Cardiac septum (tissue), 1 donor: Measurements from ENCODE around the gene RPP38. TPM values are rescaled to one million over a fixed set of nuclear protein-coding genes. Genes with fewer than 3 reads are reported as not detected.

ENCODE experiments used
- DNase-seq: peaks from one replicate; pipeline ENCODE4 v3.0.0-alpha.2; 2020; ENCODE audit warnings: low spot score
- intact Hi-C: fragments of 100-400 bp; cut with DNase I; formaldehyde crosslinking; loops from one replicate; pipeline ENCODE4 v1.14.0; 2022
- total RNA-seq: library from RNA; stranded (reverse); fragmentation: NEBNext Ultra II Directional; extraction: Animal tissue kit (Norgen Biotek cat#: 25700); gene quantifications from one replicate; pipeline ENCODE4 v1.2.1, GENCODE V29; 2021
- donor health status: DM: no; HTN: no; CAD: no.

RPP38 gene
- total RNA-seq, 1 donor from 2014 or later = 8.0 TPM

DNA sequence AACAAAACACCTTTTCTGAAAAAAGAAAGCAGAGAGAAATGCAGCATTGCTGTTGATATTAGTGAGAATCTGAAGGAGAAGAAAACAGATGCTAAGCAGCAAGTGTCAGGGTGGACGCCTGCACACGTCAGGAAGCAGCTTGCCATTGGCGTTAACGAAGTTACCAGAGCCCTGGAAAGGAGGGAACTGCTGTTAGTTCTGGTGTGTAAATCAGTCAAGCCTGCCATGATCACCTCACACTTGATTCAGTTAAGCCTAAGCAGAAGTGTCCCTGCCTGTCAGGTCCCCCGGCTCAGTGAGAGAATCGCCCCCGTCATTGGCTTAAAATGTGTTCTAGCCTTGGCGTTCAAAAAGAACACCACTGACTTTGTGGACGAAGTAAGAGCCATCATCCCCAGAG is 6.4 kb downstream of the RPP38 start:
- intact Hi-C loops = no loop called here
- DNase-seq = no peak

GRCh38 chr10:15106352-15107013 is 9.3 kb downstream of the RPP38 start:
- intact Hi-C loops = loop anchor here (5.0 kb wide), 1 partner anchor 609 kb away; no protein-coding TSS in a partner anchor
- no peak for DNase-seq

DNA sequence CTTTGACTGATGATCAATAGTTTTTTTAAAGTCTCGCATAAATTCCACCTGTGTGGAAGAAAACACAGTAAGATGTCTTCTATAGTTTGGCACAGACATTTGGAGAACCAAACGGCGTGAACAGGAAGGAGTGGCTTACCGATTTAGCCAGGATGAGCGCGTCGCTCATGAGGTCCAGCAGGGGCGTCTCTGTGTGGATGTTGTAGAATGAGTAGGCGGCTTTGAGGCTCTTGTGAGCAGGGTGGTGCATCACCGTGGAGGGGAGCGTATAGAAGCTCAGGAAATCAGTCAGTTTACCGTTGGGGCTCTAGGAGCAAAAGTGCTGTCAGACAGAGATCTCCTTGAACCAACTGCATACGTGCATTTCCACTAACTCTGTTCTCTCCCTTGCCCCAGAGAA is 15.5 kb downstream of the RPP38 start:
- intact Hi-C loops = no loop called here

GRCh38 chr10:15113766-15114165 is 16.6 kb downstream of the RPP38 start:
- DNase-seq = no peak
- intact Hi-C loops = no loop called here

More for the DNA sequence above, 15.5 kb downstream of the RPP38 start:
- DNase-seq = no peak

GRCh38 chr10:15116225-15116624 is 19.1 kb downstream of the RPP38 start:
- no peak for DNase-seq
- intact Hi-C loops = no loop called here

GRCh38 chr10:15118615-15119014 is 21.5 kb downstream of the RPP38 start:
- no peak for DNase-seq
- intact Hi-C loops = no loop called here

DNA sequence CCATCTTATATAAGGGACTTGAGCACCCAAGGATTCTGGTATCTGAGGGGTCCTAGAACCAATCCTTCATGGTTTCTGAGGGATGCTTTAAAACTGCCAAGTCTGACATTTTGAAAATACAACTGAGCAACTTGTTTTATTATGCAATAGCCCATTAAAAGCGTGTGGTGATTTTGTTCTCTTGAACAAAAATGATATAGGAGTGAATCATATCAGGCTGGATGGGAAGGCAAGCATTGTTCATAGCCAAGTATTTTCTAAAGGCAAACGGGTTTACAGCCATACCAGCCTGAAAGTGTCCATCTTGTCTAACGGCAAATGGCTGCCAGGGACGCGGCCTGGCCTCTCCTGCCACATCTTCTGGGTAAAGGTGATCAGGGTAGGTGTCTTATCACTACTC is 23.4 kb downstream of the RPP38 start:
- intact Hi-C loops = no loop called here
- no peak for DNase-seq

GRCh38 chr10:15121707-15122106 is 24.6 kb downstream of the RPP38 start:
- intact Hi-C loops = no loop called here
- no peak for DNase-seq

- no peak for DNase-seq
- intact Hi-C loops = no loop called here
Observed at GRCh38 chr10:15122477-15123030, 25.4 kb downstream of the RPP38 start.

GRCh38 chr10:15123749-15124184 is 26.6 kb downstream of the RPP38 start:
- DNase-seq = no peak
- intact Hi-C loops = no loop called here

DNA sequence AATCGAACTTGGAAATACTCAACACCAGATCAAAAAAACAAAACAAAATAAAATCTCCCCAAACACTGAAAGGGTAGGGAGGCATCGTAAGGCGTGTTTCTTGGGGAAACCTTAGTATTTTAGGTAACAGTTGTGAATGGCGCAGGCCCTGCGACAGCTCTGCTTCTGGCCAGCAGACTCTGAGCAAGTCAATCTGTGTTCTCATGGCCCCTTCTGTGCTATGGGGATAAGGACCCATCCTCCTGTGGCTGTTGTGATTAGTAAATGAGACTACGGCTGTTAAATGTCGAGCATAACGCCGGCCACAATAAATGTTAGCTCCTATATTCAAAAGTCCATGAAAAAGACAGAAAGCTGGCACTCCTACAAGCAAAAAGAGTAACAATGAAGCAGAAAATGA is 27.0 kb downstream of the RPP38 start:
- intact Hi-C loops = no loop called here

DNA sequence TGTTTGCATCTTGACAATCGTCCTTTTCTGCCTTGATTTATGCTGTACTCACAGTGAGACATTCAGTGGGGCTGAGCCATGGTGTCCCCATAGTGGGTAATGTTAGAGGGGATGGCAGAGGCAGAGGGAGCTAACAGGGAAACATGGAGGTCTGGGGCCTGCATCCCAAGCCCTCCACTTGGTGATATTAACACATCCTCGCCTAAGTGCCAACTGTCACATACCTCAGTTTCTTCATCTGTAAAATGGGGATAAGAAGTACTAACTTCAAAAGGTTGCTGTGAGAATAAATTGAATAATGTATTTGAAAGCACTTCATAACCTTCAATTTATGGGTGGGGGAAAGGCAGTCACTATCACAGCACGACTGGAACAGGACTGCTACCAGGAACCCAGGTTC is 27.8 kb downstream of the RPP38 start:
- DNase-seq = no peak
- intact Hi-C loops = no loop called here

More for the DNA sequence above, 27.0 kb downstream of the RPP38 start:
- no peak for DNase-seq

DNA sequence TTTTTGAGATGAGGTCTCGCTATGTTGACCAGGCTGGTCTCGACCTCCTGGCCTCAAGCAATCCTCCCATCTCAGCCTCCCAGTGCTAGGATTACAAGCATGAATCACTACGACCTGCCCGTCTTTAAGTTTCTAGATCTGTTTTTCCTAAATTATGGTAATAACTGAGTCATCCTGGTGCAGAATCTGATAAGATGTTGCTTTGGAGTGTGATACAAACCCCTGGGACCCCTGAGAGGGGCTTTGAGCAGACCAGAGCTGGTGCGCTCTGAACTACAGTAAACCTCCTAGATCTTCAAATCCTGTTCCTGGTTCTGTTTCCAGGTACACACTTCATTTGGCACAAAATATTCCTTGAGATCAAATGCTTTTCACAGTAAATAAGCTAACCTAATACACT is 34.2 kb downstream of the RPP38 start:
- intact Hi-C loops = no loop called here
- no peak for DNase-seq

DNA sequence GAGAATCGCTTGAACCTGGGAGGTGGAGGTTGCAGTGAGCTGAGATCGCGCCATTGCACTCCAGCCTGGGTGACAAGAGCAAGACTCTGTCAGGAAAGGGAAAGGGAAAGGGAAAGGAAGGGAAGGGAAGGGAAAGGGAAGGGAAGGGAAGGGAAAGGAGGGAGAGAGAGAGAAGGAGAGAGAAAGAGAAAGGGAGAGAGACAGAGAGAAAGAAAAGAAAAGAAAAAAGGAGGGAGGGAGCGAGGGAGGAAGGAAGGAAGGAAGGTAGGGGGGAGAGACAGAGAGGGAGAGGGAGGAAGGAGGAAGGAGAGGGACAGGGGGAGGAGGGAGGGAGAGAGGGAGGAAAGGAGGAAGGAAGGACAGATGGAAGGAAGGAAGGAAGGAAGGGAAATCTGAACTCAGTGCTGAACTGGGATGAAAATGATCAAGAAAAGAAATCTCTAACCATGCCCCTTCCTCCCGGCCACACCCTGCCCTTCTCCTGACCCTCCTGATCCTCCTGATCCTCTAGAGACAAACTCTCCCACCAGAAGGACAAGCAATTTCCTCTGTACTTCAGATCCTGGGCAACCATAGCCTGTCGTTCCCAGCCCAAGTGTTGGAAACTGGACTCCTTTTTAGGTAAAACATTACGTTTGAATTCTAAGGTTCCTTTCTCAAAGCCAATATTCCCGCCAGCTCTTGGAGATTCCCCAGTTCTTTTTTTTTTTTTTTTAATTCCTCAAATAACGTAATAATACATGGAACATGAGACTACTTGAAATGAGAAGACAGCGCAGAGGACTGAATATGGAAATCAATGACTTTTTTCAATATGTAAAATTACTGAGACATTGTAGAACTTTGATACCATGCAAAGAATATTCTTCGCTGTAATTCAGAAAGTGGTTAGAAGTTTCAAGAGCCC is 39.2 kb downstream of the RPP38 start:
- intact Hi-C loops = no loop called here
- no peak for DNase-seq

DNA sequence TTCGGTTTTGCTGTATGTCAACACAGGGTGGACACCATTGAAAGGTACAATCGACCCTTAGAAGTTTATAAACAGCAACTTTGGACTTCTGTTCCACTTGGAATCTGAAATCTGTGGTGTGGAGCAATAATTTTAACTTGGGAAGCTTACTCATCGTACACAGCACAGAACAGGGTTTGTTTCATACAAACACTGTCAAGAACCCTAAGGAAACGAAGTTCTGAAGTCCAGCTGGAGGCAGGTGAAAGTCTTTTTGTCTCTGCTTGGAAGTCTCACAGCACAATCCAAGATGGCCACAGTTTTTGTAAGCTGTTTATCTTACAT is 39.8 kb downstream of the RPP38 start:
- DNase-seq = no peak
- intact Hi-C loops = no loop called here

DNA sequence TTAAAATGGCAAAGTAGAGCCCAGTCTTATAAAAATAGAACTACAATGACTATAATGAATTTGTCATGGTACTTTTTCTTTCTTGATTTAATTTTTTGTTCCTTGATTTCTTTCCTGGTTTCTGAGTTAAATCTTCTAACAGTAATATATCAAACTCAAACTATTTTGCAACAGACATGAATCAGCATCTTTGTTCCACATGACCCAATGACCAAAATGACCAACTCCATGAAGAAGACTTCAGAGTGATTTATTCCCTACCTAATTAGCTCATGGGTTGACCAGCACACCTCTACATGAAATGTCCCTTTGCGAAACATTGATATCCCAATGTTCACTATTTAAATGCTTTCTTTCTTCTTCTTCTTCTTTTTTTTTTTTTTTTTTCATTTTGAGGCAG is 40.5 kb downstream of the RPP38 start:
- intact Hi-C loops = no loop called here

GRCh38 chr10:15140698-15141097 is 43.5 kb downstream of the RPP38 start:
- no peak for DNase-seq
- intact Hi-C loops = no loop called here

More for the DNA sequence above, 40.5 kb downstream of the RPP38 start:
- no peak for DNase-seq

- intact Hi-C loops = no loop called here
- no peak for DNase-seq
Observed at GRCh38 chr10:15141136-15142054, 44.2 kb downstream of the RPP38 start.

DNA sequence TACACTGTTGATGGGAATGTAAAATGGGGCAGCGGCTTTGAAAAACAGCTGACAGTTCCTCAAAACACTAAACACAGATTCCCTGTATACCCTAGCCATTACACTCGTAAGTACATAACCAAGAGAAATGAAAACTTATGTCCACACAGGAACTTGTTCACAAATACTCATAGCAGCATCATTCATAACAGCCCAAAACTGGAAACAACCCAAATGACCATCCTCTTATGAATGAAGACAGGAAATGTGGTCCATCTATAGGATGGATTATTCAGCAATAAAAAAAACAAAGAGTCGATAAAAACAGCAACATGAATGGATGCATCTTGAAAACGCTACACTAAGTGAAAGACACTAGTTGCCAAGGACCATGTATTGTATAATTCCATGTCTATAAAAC is 47.6 kb downstream of the RPP38 start:
- no peak for DNase-seq
- intact Hi-C loops = no loop called here

DNA sequence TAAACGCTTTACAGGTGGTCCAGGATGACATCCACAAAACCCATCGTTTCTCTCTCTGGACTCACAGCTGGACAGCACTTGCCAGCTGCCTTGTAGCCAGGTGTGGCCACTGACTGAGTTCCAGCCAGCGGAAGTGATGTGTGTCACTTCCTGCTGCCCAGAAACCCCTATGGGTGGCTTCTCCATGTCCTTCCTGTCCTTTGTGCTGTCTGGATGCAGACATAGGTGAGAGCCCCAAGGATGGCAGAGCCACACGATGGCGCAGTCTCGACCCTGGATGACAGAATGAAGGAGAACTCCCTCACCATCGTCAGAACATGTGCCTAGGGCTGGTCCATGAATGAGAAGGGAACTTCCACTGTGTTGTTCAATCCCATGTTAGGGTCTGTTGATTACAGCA is 49.2 kb downstream of the RPP38 start:
- intact Hi-C loops = no loop called here
- DNase-seq = no peak
